ENCODE measurements around the gene NUTM2G.
"Not testable (repeated sequence)": the region's sequence is repeated elsewhere in the genome, so short reads cannot be mapped to it uniquely, and the experiment has no call there.

Gene NUTM2G

DNA sequence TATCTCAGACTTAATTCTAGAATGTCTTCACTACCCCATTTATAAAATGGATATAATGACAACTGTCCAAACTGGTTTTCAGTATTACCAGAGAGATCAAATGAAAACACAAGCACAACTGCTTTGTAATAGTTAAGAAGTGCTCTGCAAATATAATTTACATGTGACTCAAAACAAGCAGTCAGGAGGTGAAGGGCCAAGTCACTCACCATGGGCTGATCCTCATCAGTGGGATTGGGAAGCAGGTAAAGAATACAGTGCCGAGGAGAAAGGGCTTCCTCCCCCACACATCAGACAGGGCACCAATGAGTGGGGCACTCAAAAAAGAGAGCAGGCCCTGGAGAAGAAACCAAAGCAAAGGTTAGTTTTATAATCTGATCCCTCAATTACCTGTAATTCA lies 20.7 kb downstream of the NUTM2G start:
- not testable (repeated sequence) for DNase-seq (ENCODE audit: low read depth in 2 of 2)

DNA sequence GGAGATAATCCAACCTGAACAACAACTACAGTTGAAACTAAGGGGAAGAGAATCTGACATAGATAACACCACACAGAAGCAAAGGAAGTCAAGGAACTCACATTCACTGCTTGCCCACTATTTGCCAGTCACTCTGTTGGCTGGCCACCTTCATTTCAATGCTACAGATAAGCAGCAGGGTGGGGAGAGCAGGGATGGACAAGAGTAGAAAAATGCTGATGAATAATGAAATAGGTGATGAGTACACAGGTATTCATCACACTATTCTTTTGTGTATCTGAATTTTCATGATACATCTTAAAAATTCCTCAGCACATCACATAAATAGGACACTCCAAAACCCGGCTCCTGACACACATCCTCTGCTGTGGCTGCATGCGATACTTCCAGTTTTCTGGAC lies 21.9 kb downstream of the NUTM2G start:
- not testable (repeated sequence) for DNase-seq (ENCODE audit: low read depth in 2 of 2)

DNA sequence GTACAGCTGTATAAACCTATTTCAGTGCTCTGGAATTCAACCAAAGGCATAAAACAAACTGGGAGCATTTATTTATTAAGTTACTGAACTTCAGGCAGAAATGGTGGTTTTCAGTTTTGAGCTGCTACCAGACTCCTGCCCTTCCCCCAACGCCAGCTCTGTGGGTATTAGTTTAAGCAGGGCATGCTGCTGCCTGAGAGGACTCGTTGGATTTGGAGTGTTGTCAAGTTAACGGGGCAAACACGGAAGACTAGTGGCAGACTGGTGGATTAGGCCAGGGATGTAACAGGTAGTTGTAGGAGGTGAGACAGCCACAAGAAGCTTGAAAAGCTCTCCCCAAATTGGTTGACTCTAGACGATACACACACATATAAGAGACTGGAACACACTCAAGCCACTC lies 38.9 kb downstream of the NUTM2G start:
- not testable (repeated sequence) for DNase-seq (ENCODE audit: low read depth in 2 of 2)

DNA sequence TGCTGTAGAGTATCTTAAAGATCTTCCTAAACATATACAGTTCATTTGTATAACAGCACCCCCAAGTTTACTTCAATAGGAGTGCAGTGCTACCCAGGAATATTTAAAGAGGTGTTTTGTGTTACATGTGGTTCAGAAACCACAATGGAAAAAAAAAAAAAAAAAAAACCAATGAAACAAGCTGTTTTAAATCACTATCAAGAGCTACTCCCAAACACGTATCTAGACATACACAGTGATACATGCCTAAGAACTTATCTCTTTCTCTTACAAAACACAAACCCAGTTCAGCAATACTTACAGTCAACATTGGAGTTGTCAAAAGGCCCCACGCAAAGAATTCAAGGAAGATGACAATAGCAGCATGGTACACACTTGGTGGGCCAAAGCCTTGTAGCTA lies 43.9 kb downstream of the NUTM2G start:
- DNase-seq (ENCODE audit: low read depth in 2 of 2), result not testable (repeated sequence)

DNA sequence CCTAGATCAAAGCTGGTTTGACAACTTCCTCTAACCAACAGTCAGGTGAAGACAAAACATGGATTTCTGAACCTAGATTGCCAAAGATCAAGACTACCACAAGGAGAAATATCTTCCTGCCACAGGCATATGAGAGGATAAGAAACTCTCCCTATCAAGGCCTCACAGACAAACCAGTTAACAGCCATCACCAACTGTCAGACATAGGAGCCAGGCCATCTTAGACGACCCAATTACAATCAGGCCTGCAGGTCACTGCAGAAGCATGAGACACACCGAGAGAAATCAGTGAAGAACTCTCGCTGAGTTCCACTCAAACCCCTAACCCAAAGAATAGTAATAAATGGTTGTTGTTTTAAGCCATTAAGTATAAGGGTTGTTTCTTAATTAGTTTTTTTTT lies 45.4 kb downstream of the NUTM2G start:
- not testable (repeated sequence) for DNase-seq (ENCODE audit: low read depth in 2 of 2)

DNA sequence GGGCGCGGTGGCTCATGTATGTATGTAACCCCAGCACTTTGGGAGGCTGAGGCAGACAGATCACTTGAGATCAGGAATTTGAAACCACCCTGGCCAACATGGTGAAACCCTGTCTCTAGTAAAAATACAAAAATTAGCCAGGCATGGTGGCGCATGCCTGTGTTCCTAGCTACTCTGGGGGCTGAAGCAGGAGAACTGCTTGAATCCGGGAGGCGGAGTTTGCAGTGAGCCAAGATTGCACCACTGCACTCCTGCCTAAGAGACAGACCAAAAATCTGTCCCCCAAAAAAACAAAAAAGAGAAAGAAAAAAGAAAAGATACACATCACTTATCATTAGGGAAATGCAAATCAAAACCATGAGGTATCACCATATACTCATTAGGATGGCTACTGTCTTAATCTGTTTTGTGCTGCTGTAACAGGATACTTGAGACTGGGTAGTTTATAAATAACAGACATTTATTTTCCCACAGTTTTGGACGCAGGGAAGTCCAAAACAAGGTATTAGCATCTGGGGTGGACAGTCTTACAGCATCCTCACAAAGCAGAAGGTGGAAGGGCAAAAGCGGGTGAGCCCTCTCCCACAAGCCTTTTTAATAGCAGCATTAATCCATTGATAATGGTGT lies 55.0 kb downstream of the NUTM2G start:
- DNase-seq (ENCODE audit: low read depth in 2 of 2), result not testable (repeated sequence)

DNA sequence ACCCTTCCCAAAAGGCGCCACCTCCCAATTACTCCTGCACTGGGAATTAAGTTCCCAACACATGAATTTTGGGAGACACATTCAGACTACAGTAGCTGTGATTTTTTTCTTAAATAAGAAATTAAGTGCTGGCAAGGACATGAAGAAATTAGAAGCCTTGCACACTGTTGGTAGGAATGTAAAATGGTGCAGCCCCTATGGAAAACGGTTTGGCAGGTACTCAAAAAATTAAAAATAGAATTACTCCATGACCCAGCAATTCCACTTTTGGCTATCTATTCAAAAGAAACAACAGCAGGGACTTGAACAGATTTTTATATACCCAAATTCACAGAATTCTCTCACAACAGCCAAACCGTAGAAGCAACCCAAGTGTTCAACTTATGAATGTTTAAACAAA lies 55.5 kb downstream of the NUTM2G start:
- DNase-seq (ENCODE audit: low read depth in 2 of 2), result not testable (repeated sequence)

DNA sequence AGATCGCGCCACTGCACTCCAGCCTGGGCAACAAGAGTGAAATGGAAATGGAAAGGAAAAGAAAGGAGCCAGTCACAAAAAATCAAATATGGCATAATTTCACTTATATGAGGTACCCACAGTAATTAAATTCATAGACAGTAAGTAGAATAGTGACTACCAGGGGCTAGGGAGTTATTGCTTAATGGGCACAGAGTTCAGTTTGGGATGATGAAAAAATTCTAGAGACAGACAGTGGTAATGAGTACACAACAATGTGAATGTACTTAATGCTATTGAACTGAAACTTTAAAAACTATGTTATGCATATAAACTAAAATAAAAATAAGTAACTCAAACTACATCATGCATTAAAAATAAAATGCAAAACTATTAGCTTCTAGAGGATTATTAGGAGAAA lies 56.2 kb downstream of the NUTM2G start:
- DNase-seq (ENCODE audit: low read depth in 2 of 2), result not testable (repeated sequence)
